Vagina (tissue), 2 donors: ENCODE data around the gene ARPC5.

Source experiments
- POLR2A ChIP-seq, 2 donors: fragments of 450-650 bp; IDR thresholded peaks; one replicate each; pipeline ENCODE4 v1.6.1; 2017; ENCODE audit warnings: antibody characterized with exemption in 2 of 2, mild to moderate bottlenecking in 2 of 2, moderate library complexity in 2 of 2
- TF ChIP-seq, protein P1 (sequence below), 3 experiments: fragments of 450-650 bp in 2 of 3; fragments of 200-600 bp in 1 of 3; sonication (generic) in 1 of 3; IDR thresholded peaks; one replicate each; pipeline ENCODE4 v1.5.1; 2017 to 2019; ENCODE audit warnings: antibody characterized with exemption in 3 of 3, mild to moderate bottlenecking in 2 of 3, moderate library complexity in 2 of 3

DNA sequence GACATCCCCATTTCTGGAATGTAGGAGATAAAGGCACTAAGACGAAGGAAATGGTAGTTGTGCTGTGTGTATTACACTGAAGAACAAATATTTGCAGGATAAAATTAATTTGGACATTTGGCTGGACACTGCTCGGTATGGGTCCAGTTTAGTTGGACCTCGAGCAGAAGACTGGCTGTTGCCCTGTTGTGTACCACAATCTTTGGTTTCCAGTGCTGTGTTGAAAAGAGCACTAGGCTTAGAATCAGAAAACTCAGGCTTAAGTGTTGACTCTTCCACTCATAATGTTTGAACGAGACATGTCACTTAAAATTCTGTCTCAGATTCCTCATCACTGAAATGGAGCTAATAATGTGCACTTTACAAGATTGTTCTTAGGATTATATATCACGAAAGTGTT, 1.2 kb upstream of the ARPC5 start:
- TF ChIP-seq, protein P1, sequence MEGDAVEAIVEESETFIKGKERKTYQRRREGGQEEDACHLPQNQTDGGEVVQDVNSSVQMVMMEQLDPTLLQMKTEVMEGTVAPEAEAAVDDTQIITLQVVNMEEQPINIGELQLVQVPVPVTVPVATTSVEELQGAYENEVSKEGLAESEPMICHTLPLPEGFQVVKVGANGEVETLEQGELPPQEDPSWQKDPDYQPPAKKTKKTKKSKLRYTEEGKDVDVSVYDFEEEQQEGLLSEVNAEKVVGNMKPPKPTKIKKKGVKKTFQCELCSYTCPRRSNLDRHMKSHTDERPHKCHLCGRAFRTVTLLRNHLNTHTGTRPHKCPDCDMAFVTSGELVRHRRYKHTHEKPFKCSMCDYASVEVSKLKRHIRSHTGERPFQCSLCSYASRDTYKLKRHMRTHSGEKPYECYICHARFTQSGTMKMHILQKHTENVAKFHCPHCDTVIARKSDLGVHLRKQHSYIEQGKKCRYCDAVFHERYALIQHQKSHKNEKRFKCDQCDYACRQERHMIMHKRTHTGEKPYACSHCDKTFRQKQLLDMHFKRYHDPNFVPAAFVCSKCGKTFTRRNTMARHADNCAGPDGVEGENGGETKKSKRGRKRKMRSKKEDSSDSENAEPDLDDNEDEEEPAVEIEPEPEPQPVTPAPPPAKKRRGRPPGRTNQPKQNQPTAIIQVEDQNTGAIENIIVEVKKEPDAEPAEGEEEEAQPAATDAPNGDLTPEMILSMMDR (IDR thresholded peaks at IDR 0.05) = no peak
- TF ChIP-seq POLR2A (IDR thresholded peaks at IDR 0.05) = no peak
